ENCODE data around the gene PIK3CB. TPM values are rescaled to one million over a fixed set of nuclear protein-coding genes. Genes with fewer than 3 reads are reported as not detected.

Gene PIK3CB
- total and polyA plus RNA-seq, 2 of the 8 experiments (the other 6 are each of a cell fraction or from before 2014, with no cell fraction given): 8.3 to 35.2 TPM

- TF ChIP-seq CREB1 (IDR thresholded peaks at IDR 0.05): no peak
- no peak for TF ChIP-seq POU5F1 (IDR thresholded peaks at IDR 0.05; ENCODE audit: low read depth, low read length)
- TF ChIP-seq CBX5 (IDR thresholded peaks at IDR 0.05; ENCODE audit: low read depth, low read length): no peak
- no peak for TF ChIP-seq KDM5A (IDR thresholded peaks at IDR 0.05; ENCODE audit: low read length)
Observed at GRCh38 chr3:138690036-138690435, 144.7 kb downstream of the PIK3CB start (continued).
